Activated CD8-positive, alpha-beta T cell treated with anti-CD3 and anti-CD28 coated beads, Interleukin-2, amount 10 ng/mL, durations not matched to agents 7 days and 5 days (primary cell): ENCODE data around the gene THAP2. TPM values are rescaled to one million over a fixed set of nuclear protein-coding genes. Genes with fewer than 3 reads are reported as not detected.
"Not testable (repeated sequence)": the region's sequence is repeated elsewhere in the genome, so short reads cannot be mapped to it uniquely, and the experiment has no call there.

Experiments
- ATAC-seq: fragments of 150-1000 bp; cut with Tn5 transposase; one replicate; pipeline ENCODE4 v1.10.0; 2021; ENCODE audit warnings: moderate library complexity
- CTCF ChIA-PET: fragments of 350-600 bp; sonication (Branson Sonifier 250); formaldehyde crosslinking; loops from one replicate; lab custom pipeline; 2021; ENCODE audit warnings: antibody characterized with exemption; lab: Charles Lee
- POLR2A ChIA-PET: fragments of 350-600 bp; sonication (Branson Sonifier 250); formaldehyde crosslinking; loops from one replicate; lab custom pipeline; 2021; ENCODE audit warnings: antibody characterized with exemption; lab: Charles Lee
- DNase-seq: peaks from one replicate; pipeline ENCODE4 v3.0.0-alpha.2; 2020
- H3K27ac Mint-ChIP-seq: one replicate; pipeline ENCODE4 v1.8.0; 2021; ENCODE audit warnings: mild to moderate bottlenecking, mixed read lengths
- H3K27me3 Mint-ChIP-seq: one replicate; pipeline ENCODE4 v1.8.0; 2021; ENCODE audit warnings: low read depth, mixed read lengths
- H3K36me3 Mint-ChIP-seq: one replicate; pipeline ENCODE4 v1.8.0; 2021; ENCODE audit warnings: low read depth, mixed read lengths
- H3K4me1 Mint-ChIP-seq: one replicate; pipeline ENCODE4 v1.8.0; 2021; ENCODE audit warnings: low read depth, mixed read lengths
- H3K4me3 Mint-ChIP-seq: one replicate; pipeline ENCODE4 v1.8.0; 2021; ENCODE audit warnings: mild to moderate bottlenecking, mixed read lengths
- H3K9me3 Mint-ChIP-seq: one replicate; pipeline ENCODE4 v1.8.0; 2022; ENCODE audit warnings: mixed read lengths; ENCODE audit not compliant: insufficient read depth
- total RNA-seq, 2 experiments: library from RNA; stranded (reverse); gene quantifications; one replicate each; pipeline ENCODE4 v1.2.3, GENCODE V29; 2021

Gene THAP2
- total RNA-seq, 2 experiments from 2014 or later = 3.5 to 5.2 TPM

- Mint-ChIP-seq H3K27ac (no peak overlapping the region), H3K9me3 (no peaks in the 10 kb centered on the region), H3K4me3 (peak overlapping the region; percentile 52), H3K4me1 (peaks cover 26% of the 10 kb centered on the region), H3K36me3 (no peaks in the 10 kb centered on the region), H3K27me3 (no peaks in the 10 kb centered on the region)
- CTCF ChIA-PET = interaction anchor here (1.2 to 4.1 kb wide), 7 partner anchors 9 to 71 kb away, joined by 3 to 41 read pairs (median 6); partner anchors contain the start of genes RAB21, THAP2 and ZFC3H1
- POLR2A ChIA-PET = interaction anchor here (0.6 to 4.9 kb wide), 4 partner anchors 12 to 245 kb away, joined by 3 to 101 read pairs (median 4); partner anchors contain the start of genes THAP2 and ZFC3H1
- peak; percentile 28 for DNase-seq
- no peak for ATAC-seq
These were observed 20.0 kb downstream of the THAP2 start for GRCh38 chr12:71684081-71684480.

DNA sequence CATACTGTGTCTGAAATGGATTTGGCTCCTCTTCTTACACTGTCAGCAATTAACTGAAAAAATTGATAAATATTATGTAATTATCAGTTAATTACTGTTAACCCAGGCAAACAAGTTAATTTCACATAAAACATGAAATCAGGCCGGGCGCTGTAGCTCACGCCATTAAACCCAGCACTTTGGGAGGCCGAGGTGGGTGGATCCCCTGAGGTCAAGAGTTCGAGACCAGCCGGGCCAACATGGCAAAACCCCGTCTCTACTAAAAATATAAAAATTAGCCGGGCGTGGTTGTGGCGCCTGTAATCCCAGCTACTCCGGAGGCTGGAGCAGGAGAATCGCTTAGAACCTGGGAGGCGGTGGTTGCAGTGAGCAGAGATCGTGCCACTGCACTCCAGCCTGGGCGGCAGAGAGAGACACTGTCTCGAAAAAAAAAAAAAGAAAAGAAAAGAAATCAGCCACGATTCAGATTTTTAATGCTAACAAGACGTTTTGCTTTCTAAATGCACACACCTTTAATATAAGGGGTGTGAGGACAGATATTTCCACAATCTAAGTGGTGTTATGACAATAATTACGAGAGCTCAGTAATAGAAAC lies 21.3 kb downstream of the THAP2 start:
- DNase-seq (no peak), ATAC-seq (no peak)
- ChIA-PET POLR2A (interaction anchor here (0.6 to 4.9 kb wide), 10 partner anchors 8 to 157 kb away, joined by 3 to 101 read pairs (median 4); partner anchors contain the start of genes RAB21, THAP2 and ZFC3H1), CTCF (interaction anchor here (0.8 to 4.1 kb wide), 11 partner anchors 8 to 70 kb away, joined by 3 to 41 read pairs (median 8); partner anchors contain the start of genes RAB21, THAP2 and ZFC3H1)
- Mint-ChIP-seq H3K4me3 (peak overlapping the region; percentile 92), H3K36me3 (no peaks in the 10 kb centered on the region), H3K27me3 (no peaks in the 10 kb centered on the region), H3K27ac (peak overlapping the region; percentile 95), H3K9me3 (no peaks in the 10 kb centered on the region), H3K4me1 (peaks cover 30% of the 10 kb centered on the region)

DNA sequence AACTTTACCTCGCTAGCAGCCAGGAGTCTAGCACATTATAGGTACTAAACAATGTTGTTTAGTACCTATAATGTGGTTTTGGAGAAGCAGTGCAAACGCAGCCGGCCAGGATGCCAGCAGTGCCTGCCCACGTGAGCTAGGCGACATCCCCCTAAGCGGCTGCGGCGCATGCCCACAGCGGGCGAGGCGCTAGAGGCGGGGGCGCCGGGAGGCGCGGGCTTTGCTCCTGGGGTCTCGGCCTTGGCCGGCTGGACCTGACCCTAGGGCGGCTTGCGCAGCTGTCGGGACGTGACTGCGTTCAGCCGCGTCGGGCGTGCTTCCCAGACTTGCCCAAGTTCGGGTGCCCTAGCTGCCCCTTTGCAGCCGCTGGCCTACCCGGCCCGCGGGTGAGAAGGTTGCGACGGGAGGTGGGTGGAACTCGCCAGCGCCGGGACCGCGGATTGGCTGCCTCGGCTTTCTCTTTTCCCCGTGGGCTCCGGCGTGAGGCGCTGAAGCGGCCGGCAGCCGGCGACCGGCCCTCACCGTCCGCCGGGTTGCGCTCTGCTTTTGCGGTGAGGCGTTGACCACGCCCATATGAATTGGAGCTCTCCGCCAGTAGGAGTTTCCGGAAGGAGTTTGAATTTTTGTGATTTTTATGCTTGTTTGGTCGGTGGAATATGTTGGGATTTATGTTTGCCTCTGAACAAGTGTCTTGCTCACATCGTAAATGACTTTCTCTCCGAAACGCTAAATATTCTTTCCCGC lies 22.0 kb downstream of the THAP2 start, which contains the start of gene TMEM19:
TSS of gene TMEM19 (plus strand) at position 169 of the 744 bp plus-strand sequence. CDS start 599 bp downstream, outside the sequence.
- Mint-ChIP-seq H3K4me1 (peaks cover 30% of the 10 kb centered on the region), H3K9me3 (no peaks in the 10 kb centered on the region), H3K27ac (peak within 1 kb of the TSS; percentile 95), H3K4me3 (peak within 1 kb of the TSS; percentile 92), H3K36me3 (no peaks in the 10 kb centered on the region), H3K27me3 (no peaks in the 10 kb centered on the region)
- CTCF ChIA-PET = interaction anchor here (0.8 to 4.1 kb wide), 10 partner anchors 9 to 69 kb away, joined by 3 to 41 read pairs (median 8); partner anchors contain the start of genes RAB21, THAP2 and ZFC3H1
- POLR2A ChIA-PET = interaction anchor here (0.7 to 4.9 kb wide), 10 partner anchors 9 to 156 kb away, joined by 3 to 101 read pairs (median 4); partner anchors contain the start of genes RAB21, THAP2 and ZFC3H1
- DNase-seq (peak; percentile 86), ATAC-seq (peak; percentile 93)

DNA sequence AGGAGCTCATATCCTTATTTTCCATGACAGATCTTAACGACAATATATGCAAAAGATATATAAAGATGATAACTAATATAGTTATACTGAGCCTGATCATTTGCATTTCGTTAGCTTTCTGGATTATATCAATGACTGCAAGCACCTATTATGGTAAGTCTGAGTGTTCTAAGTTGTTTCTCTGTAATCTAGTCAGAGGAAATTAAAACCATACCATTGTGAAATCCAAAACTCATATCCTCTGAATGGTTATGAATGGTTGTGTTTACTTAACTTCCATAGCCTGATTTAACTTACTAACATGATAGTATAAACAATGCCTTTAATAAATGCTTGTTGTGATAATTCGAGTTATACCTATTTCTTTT lies 22.5 kb downstream of the THAP2 start:
- ATAC-seq (peak; percentile 2), DNase-seq (no peak)

DNA sequence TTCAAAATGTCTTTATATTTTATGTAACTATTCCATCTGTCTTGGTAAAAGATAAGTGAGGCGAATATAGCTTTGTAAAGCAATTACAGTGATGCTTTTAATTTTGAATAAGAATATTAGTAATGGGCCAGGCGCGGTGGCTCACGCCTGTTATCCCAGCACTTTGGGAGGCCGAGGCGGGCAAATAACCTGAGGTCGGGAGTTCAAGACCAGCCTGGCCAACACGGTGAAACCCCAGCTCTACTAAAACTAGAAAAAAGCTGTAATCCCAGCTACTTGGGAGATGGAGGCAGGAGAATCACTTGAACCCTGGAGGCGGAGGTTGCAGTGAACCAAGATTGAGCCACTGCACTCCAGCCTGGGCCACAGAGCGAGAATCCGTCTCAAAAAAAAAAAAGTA lies 23.1 kb downstream of the THAP2 start:
- peak overlapping the region; percentile 92 for H3K4me3 Mint-ChIP-seq
- H3K27ac Mint-ChIP-seq, H3K27me3 Mint-ChIP-seq, ATAC-seq, H3K36me3 Mint-ChIP-seq, DNase-seq, H3K9me3 Mint-ChIP-seq: not testable (repeated sequence)
- CTCF ChIA-PET = interaction anchor here (1.0 to 4.1 kb wide), 6 partner anchors 10 to 60 kb away, joined by 3 to 41 read pairs (median 9); partner anchors contain the start of genes THAP2 and ZFC3H1
- H3K4me1 Mint-ChIP-seq = peaks cover 30% of the 10 kb centered on the region
- POLR2A ChIA-PET = interaction anchor here (1.3 to 4.9 kb wide), 5 partner anchors 21 to 151 kb away, joined by 3 to 101 read pairs (median 6); partner anchors contain the start of genes RAB21, THAP2 and ZFC3H1

More for the DNA sequence above, 22.5 kb downstream of the THAP2 start:
- Mint-ChIP-seq H3K4me1 (peaks cover 30% of the 10 kb centered on the region), H3K4me3 (peak overlapping the region; percentile 92), H3K27ac (peak overlapping the region; percentile 95), H3K36me3 (peaks cover 2% of the 10 kb centered on the region), H3K27me3 (no peaks in the 10 kb centered on the region), H3K9me3 (no peaks in the 10 kb centered on the region)
- ChIA-PET CTCF (interaction anchor here (0.8 to 4.1 kb wide), 10 partner anchors 8 to 68 kb away, joined by 3 to 41 read pairs (median 8); partner anchors contain the start of genes RAB21, THAP2 and ZFC3H1), POLR2A (interaction anchor here (0.9 to 4.9 kb wide), 6 partner anchors 22 to 152 kb away, joined by 3 to 101 read pairs (median 6); partner anchors contain the start of genes RAB21, THAP2 and ZFC3H1)

DNA sequence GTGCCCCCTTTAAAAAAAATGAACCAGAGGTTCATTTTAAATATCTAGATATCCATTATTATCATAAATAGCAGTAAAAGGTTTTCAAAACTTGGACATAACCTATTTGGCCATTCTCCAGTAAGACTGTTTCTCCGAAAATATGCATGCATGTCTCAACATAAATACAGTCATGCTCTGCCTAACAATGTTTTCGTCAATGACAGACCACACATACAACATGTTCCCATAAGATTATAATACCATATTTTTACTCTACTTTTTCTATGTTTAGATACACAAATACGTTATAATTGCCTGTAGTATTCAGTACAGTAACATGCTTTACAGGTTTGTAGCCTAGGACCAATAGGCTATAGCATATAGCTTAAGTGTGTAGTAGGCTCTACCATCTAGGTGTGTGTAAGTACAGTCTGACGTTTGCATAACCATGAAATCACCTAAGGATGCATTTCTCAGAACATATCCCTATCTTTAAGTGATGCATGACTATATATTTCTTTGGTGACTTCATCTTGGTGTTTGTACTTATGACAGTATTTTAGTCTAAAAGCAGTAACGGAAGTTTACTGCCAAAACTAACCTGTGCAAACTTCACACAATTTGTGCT lies 25.0 kb downstream of the THAP2 start:
- peaks cover 33% of the 10 kb centered on the region for H3K4me1 Mint-ChIP-seq
- ChIA-PET POLR2A (interaction anchor here (4.9 kb wide), 1 partner anchor 25 kb away, joined by 101 read pairs; the partner anchor contains the start of genes THAP2 and ZFC3H1), CTCF (no interaction called here)

DNA sequence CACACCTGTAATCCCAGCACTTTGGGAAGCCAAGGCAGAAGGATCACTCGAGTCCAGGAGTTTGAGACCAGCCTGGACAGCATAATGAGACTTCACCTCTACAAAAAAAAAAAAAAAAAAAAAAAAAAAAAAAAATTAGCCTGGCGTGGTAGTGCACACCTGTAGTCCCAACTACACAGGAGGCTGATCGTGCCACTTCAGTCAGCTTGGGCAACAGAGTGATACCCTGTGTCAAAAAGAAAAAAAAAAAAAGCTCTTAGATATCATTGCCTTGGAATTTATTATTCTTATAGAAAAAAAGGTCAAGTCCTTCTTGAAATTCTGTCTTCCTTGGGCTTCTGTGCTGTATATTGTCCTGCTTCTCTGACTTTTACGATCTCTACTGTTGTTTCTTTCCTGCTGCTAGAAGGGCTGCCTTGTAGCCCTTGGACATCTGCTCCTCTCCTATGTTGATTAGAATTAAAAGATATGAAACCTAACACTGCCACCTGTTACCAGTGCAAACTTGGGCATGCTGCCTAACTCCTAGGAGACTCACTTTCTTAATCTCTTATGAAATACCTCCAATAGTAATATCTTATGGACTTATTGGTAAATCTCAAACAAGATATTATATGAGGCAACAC lies 27.5 kb downstream of the THAP2 start:
- Mint-ChIP-seq H3K4me3 (no peak overlapping the region), H3K9me3 (no peaks in the 10 kb centered on the region), H3K36me3 (peaks cover 17% of the 10 kb centered on the region), H3K4me1 (peaks cover 29% of the 10 kb centered on the region), H3K27me3 (no peaks in the 10 kb centered on the region), H3K27ac (no peak overlapping the region)
- no peak for ATAC-seq
- ChIA-PET POLR2A (no interaction called here), CTCF (no interaction called here)
- no peak for DNase-seq

More for the DNA sequence above, 25.0 kb downstream of the THAP2 start:
- H3K36me3 Mint-ChIP-seq = peaks cover 10% of the 10 kb centered on the region
- no peaks in the 10 kb centered on the region for H3K9me3 Mint-ChIP-seq
- H3K27me3 Mint-ChIP-seq = no peaks in the 10 kb centered on the region
- ATAC-seq = no peak
- H3K27ac Mint-ChIP-seq = no peak overlapping the region
- no peak for DNase-seq
- H3K4me3 Mint-ChIP-seq = no peak overlapping the region

- no peak overlapping the region for H3K27ac Mint-ChIP-seq
- no peak for ATAC-seq
- no peaks in the 10 kb centered on the region for H3K27me3 Mint-ChIP-seq
- DNase-seq = no peak
- peaks cover 20% of the 10 kb centered on the region for H3K4me1 Mint-ChIP-seq
- POLR2A ChIA-PET = no interaction called here
- no peaks in the 10 kb centered on the region for H3K9me3 Mint-ChIP-seq
- no peak overlapping the region for H3K4me3 Mint-ChIP-seq
- CTCF ChIA-PET = no interaction called here
- peaks cover 26% of the 10 kb centered on the region for H3K36me3 Mint-ChIP-seq
These were observed 29.0 kb downstream of the THAP2 start for GRCh38 chr12:71693126-71693525.

GRCh38 chr12:71693651-71694050 lies 29.6 kb downstream of the THAP2 start:
- H3K27me3 Mint-ChIP-seq, CTCF ChIA-PET, POLR2A ChIA-PET, H3K9me3 Mint-ChIP-seq, H3K4me3 Mint-ChIP-seq, ATAC-seq, H3K27ac Mint-ChIP-seq, DNase-seq: not testable (repeated sequence)
- Mint-ChIP-seq H3K36me3 (peaks cover 30% of the 10 kb centered on the region), H3K4me1 (peaks cover 16% of the 10 kb centered on the region)

- no peaks in the 10 kb centered on the region for H3K9me3 Mint-ChIP-seq
- no peaks in the 10 kb centered on the region for H3K27me3 Mint-ChIP-seq
- H3K36me3 Mint-ChIP-seq = peaks cover 36% of the 10 kb centered on the region
- ATAC-seq (no peak), DNase-seq (no peak)
- ChIA-PET CTCF (interaction anchor here (1.0 kb wide), 1 partner anchor 8 kb away, joined by 3 read pairs; no protein-coding TSS in a partner anchor), POLR2A (no interaction called here)
- H3K27ac Mint-ChIP-seq = no peak overlapping the region
- H3K4me3 Mint-ChIP-seq = no peak overlapping the region
- peaks cover 13% of the 10 kb centered on the region for H3K4me1 Mint-ChIP-seq
These were observed 30.2 kb downstream of the THAP2 start for GRCh38 chr12:71694099-71694820.
